H1 (cell line): ENCODE measurements around the gene SEC14L5. TPM values are rescaled to one million over a fixed set of nuclear protein-coding genes. Genes with fewer than 3 reads are reported as not detected.

Experiments
- EP300 ChIP-seq, 2 experiments: IDR thresholded peaks; 1 replicate in 1 of 2; 2 replicates in 1 of 2; pipeline ENCODE4 v1.6.1; 2011 to 2012; ENCODE audit warnings: low read depth in 2 of 2, low read length in 2 of 2, mild to moderate bottlenecking in 2 of 2, borderline replicate concordance in 1 of 2, inconsistent platforms in 1 of 2, moderate library complexity in 1 of 2
- EZH2 ChIP-seq: fragments of 200-600 bp; sonication (generic); IDR thresholded peaks from 2 replicates; pipeline ENCODE4 v1.7.1; 2012; ENCODE audit warnings: low read depth, mild to moderate bottlenecking, moderate library complexity, low read length, inconsistent platforms; ENCODE audit not compliant: severe bottlenecking
- polyA plus RNA-seq, 7 experiments: library from polyadenylated mRNA; depleted of rRNA in 3 of 7; stranded (reverse) in 5 of 7; unstranded in 2 of 7; fragments of >200 nt in 5 of 7; fragments of 200-250 nt in 2 of 7; gene quantifications; 1 replicate in 5 of 7; 2 replicates in 1 of 7; 4 replicates in 1 of 7; pipeline versions ENCODE4 v1.2.1 to v1.2.3, GENCODE V29; 2011 to 2013; ENCODE audit warnings: missing spikeins in 2 of 7, mixed read lengths in 2 of 7
- total RNA-seq: library from RNA; stranded (reverse); fragmentation: NEBNext Ultra II Directional; extraction: Animal tissue kit (Norgen Biotek cat#: 25700); gene quantifications from 2 replicates; pipeline ENCODE4 v1.2.1, GENCODE V29; 2021

The SEC14L5 gene
- total and polyA plus RNA-seq, 2 of the 8 experiments (the other 6 are each of a cell fraction or from before 2014, with no cell fraction given) = 1.9 to 3.0 TPM

DNA sequence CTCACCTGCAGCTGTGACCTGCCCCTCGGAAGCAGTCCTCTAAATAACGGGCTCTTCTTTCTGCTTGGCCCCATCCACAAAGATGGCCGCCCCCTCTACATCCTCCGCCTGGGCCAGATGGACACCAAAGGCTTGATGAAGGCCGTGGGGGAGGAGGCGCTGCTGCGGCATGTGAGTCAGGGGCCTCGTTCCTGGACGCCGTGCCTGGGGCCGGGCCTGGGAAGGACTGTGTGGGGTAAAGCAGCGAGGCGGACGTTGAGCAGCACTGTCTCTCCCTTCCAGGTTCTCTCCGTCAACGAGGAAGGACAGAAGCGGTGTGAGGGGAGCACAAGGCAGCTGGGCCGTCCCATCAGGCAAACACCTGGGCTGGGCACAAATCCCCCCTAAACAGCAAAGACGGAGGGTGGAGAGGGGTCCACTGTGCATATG lies 42.5 kb downstream of the SEC14L5 start (continued):
- TF ChIP-seq EZH2 (no peak), EP300 (IDR thresholded peaks at IDR 0.05; ENCODE audit: borderline replicate concordance in 1 of 2, low read depth in 2 of 2, low read length in 2 of 2) (no peak)
- TF ChIP-seq, all 59 proteins: peak for 0
